ENCODE data around the gene MEP1B. TPM values are rescaled to one million over a fixed set of nuclear protein-coding genes. Genes with fewer than 3 reads are reported as not detected.
"Not testable (repeated sequence)": the region's sequence is repeated elsewhere in the genome, so short reads cannot be mapped to it uniquely, and the experiment has no call there.

MEP1B gene
- total RNA-seq, 3 donors from 2014 or later: 0.15 to 0.33 TPM; not detected in 1

DNA sequence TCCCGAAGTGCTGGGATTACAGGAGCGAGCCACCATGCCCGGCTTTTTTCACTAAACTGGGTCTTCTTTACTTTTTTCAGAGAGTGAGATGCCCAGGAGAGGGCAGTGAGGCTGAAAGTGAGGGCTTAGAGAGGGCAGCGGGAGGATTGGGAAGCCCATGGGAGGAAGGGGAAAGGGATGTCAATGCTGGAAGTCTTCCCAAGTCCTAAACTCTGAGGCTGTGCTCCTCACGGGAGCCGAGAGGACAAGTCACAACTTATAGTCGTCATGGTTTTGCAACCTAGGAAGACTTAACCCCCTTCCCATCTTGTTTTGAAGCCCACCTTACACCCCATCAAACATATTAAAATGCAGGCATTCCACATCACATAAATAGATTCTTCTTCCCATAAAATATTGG is 15.1 kb upstream of the MEP1B start:
- no peak for DNase-seq (ENCODE audit: low spot score in 2 of 2)
- Histone ChIP-seq H3K27ac (no peak overlapping the region), H3K9me3 (no peaks in the 10 kb centered on the region), H3K4me3 (no peak overlapping the region), H3K27me3 (no peaks in the 10 kb centered on the region), H3K36me3 (no peaks in the 10 kb centered on the region), H3K4me1 (no peaks in the 10 kb centered on the region)
- no peak for TF ChIP-seq POLR2AphosphoS5 (IDR thresholded peaks at IDR 0.05)
- TF ChIP-seq, protein P1, sequence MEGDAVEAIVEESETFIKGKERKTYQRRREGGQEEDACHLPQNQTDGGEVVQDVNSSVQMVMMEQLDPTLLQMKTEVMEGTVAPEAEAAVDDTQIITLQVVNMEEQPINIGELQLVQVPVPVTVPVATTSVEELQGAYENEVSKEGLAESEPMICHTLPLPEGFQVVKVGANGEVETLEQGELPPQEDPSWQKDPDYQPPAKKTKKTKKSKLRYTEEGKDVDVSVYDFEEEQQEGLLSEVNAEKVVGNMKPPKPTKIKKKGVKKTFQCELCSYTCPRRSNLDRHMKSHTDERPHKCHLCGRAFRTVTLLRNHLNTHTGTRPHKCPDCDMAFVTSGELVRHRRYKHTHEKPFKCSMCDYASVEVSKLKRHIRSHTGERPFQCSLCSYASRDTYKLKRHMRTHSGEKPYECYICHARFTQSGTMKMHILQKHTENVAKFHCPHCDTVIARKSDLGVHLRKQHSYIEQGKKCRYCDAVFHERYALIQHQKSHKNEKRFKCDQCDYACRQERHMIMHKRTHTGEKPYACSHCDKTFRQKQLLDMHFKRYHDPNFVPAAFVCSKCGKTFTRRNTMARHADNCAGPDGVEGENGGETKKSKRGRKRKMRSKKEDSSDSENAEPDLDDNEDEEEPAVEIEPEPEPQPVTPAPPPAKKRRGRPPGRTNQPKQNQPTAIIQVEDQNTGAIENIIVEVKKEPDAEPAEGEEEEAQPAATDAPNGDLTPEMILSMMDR (IDR thresholded peaks at IDR 0.05): no peak
- intact Hi-C loops (cut with DNase I; ENCODE audit: low total_unique reads): no loop called here

DNA sequence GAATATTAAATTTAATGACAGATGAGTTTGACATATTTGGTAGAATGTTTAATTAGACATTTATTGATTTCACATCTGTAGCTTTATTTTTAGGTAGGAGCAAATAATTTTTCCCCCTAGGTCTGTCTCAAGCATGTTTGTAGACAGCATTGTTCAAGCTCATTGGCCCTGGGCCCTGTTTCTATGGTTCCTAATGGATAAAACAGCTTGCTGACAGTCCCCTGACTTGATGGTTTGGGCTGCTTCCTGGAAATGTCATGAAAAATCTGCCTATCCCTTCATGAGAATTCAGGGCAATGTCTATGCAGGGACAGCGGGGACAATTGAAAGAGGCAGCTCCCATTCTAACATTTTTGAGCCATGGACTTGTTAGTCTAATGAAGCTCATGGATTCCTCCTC is 14.6 kb upstream of the MEP1B start:
- intact Hi-C loops (cut with DNase I; ENCODE audit: low total_unique reads): no loop called here

DNA sequence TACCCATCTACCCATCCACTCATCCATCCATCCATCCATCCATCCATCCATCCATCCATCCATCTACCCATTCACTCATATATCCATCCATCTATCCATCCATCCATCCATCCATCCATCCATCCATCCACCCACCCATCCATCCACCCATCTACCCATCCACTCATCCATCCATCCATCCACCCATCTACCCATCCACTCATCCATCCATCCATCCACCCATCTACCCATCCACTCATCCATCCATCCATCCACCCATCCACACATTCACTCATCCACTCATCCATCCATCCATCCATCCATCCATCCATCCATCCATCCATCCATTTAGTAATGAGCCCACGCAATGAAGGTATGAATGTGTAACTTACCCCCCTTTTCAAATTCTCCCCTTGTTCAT is 13.1 kb upstream of the MEP1B start:
- H3K36me3 ChIP-seq; DNase-seq (ENCODE audit: low spot score in 2 of 2); H3K4me1 ChIP-seq; H3K4me3 ChIP-seq; intact Hi-C loops (cut with DNase I; ENCODE audit: low total_unique reads); H3K27ac ChIP-seq; H3K27me3 ChIP-seq; H3K9me3 ChIP-seq: not testable (repeated sequence)

More for the DNA sequence above, 14.6 kb upstream of the MEP1B start:
- Histone ChIP-seq H3K36me3 (no peaks in the 10 kb centered on the region), H3K4me3 (no peak overlapping the region), H3K9me3 (no peaks in the 10 kb centered on the region), H3K4me1 (no peaks in the 10 kb centered on the region), H3K27me3 (no peaks in the 10 kb centered on the region), H3K27ac (no peak overlapping the region)
- TF ChIP-seq, protein P1 (IDR thresholded peaks at IDR 0.05): no peak
- TF ChIP-seq POLR2AphosphoS5 (IDR thresholded peaks at IDR 0.05) (no peak), POLR2A (IDR thresholded peaks at IDR 0.05) (no peak)
- DNase-seq (ENCODE audit: low spot score in 2 of 2): no peak

DNA sequence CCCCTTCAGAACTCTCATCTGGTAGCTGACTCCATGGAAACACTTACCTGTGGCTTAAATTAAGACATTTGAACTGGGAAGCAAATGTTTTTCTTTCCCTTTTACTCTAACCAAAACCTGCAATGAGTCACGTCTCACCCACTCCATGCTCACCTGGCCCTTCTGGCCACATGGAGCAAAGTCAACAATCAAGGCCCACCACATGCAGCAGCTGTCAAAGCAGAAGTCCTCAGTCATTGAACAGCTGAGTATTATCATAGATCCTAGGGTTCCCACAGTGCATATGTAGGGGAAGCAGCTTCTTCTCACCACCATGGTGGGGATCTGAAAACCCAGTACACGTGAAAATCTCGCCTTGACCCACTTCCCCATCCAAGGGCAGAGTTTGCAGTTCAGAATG is 12.3 kb upstream of the MEP1B start:
- Histone ChIP-seq H3K4me1 (no peaks in the 10 kb centered on the region), H3K27me3 (no peaks in the 10 kb centered on the region), H3K9me3 (peaks cover 0 to 2% of the 10 kb centered on the region in 2 donors), H3K4me3 (no peak overlapping the region), H3K27ac (no peak overlapping the region), H3K36me3 (no peaks in the 10 kb centered on the region)
- no peak for DNase-seq (ENCODE audit: low spot score in 2 of 2)
- TF ChIP-seq, protein P1 (IDR thresholded peaks at IDR 0.05): no peak
- no peak for TF ChIP-seq POLR2A (IDR thresholded peaks at IDR 0.05)
- no peak for TF ChIP-seq POLR2AphosphoS5 (IDR thresholded peaks at IDR 0.05)
- intact Hi-C loops (cut with DNase I; ENCODE audit: low total_unique reads): no loop called here

DNA sequence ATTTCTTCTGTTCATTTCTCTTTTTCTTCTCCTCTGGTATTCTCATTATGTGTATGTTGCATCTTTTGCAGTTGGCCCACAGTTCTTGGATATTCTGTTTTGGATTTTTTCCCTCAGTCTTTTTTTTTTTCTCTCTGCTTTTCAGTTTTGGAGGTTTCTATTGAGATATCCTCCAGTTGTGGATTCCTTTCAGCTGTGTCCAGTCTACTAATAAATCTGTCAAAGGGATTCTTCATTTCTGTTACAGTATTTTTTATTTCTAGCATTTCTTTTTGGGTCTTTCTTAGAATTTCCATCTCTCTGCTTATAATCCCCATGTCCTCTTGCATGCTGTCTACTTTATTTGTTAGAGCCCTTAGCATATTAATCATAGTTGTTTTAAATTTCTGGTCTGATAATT is 6.3 kb upstream of the MEP1B start:
- intact Hi-C loops (cut with DNase I; ENCODE audit: low total_unique reads): no loop called here
- Histone ChIP-seq H3K36me3 (no peaks in the 10 kb centered on the region), H3K27ac (no peak overlapping the region), H3K4me3 (no peak overlapping the region), H3K4me1 (no peaks in the 10 kb centered on the region), H3K27me3 (no peaks in the 10 kb centered on the region), H3K9me3 (peaks cover 7 to 9% of the 10 kb centered on the region in 2 donors)
- no peak for TF ChIP-seq POLR2A (IDR thresholded peaks at IDR 0.05)
- no peak for TF ChIP-seq POLR2AphosphoS5 (IDR thresholded peaks at IDR 0.05)
- TF ChIP-seq, protein P1 (IDR thresholded peaks at IDR 0.05): no peak
- no peak for DNase-seq (ENCODE audit: low spot score in 2 of 2)

DNA sequence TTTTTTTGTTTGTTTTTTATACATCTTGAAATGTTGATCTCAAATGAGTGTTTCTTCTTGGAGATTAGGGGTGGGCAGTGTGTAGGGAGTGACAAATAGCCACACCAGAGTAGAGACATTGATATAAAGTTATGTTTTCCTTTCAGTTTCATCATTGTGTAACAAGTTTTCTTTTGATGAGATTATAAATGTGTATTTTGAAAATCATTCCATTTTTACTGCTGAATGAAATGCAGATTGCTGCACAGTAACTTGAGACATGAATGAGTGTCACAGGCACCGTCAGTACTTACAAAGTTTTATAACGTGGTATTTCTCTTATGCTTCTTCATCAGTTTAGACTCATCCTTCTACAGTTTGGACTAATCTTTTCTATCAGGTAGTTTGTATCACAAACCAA is 370 bp downstream of the MEP1B start:
- no peaks in the 10 kb centered on the region for H3K36me3 ChIP-seq
- H3K27ac ChIP-seq: no peak overlapping the region
- no peak overlapping the region for H3K4me3 ChIP-seq
- H3K9me3 ChIP-seq: no peaks in the 10 kb centered on the region
- no peaks in the 10 kb centered on the region for H3K27me3 ChIP-seq
- intact Hi-C loops (cut with DNase I; ENCODE audit: low total_unique reads): no loop called here
- DNase-seq (ENCODE audit: low spot score in 2 of 2): no peak
- H3K4me1 ChIP-seq: no peaks in the 10 kb centered on the region
- TF ChIP-seq, protein P1 (IDR thresholded peaks at IDR 0.05): no peak
- TF ChIP-seq POLR2AphosphoS5 (IDR thresholded peaks at IDR 0.05): no peak
- TF ChIP-seq POLR2A (IDR thresholded peaks at IDR 0.05): no peak
